CD4-positive, alpha-beta T cell (primary cell): ENCODE measurements around the gene IPO7. TPM values are rescaled to one million over a fixed set of nuclear protein-coding genes. Genes with fewer than 3 reads are reported as not detected.

Experiments used
- ATAC-seq: fragments of 200-7000 bp; cut with Tn5 transposase; one replicate; pipeline ENCODE4 v1.10.0; 2022; ENCODE audit warnings: mild to moderate bottlenecking; ENCODE audit not compliant: poor library complexity
- CTCF ChIA-PET: fragments of 350-600 bp; sonication (Branson Sonifier 250); formaldehyde crosslinking; loops from one replicate; lab custom pipeline; 2021; ENCODE audit warnings: antibody characterized with exemption, inconsistent platforms; lab: Charles Lee
- POLR2A ChIA-PET: fragments of 350-600 bp; sonication (Branson Sonifier 250); formaldehyde crosslinking; loops from one replicate; lab custom pipeline; 2021; ENCODE audit warnings: antibody characterized with exemption, inconsistent platforms; lab: Charles Lee
- DNase-seq, 14 experiments: peaks; one replicate each; pipeline ENCODE4 v3.0.0-alpha.2; 2013 to 2020; ENCODE audit warnings: mixed read lengths in 2 of 14
- H3K27ac ChIP-seq, 2 donors: one replicate each; pipeline versions ENCODE4 v1.5.1 to v1.7.0; 2013; ENCODE audit warnings: low read length in 2 of 2, low read depth in 1 of 2, mild to moderate bottlenecking in 1 of 2
- H3K27me3 ChIP-seq, 2 experiments: 1 replicate in 1 of 2; 2 replicates in 1 of 2; pipeline versions ENCODE4 v1.6.1 to v1.7.0; 2013; ENCODE audit warnings: low read length in 2 of 2, control low read depth in 1 of 2, mild to moderate bottlenecking in 1 of 2, moderate library complexity in 1 of 2; ENCODE audit not compliant: insufficient read depth in 2 of 2, control insufficient read depth in 1 of 2
- H3K36me3 ChIP-seq: one replicate; pipeline ENCODE4 v1.6.1; 2013; ENCODE audit warnings: low read length, control low read depth; ENCODE audit not compliant: insufficient read depth
- H3K4me1 ChIP-seq: one replicate; pipeline ENCODE4 v1.6.1; 2013; ENCODE audit warnings: low read length, control low read depth; ENCODE audit not compliant: insufficient read depth
- H3K4me3 ChIP-seq: one replicate; pipeline ENCODE4 v1.5.1; 2013; ENCODE audit warnings: mild to moderate bottlenecking, low read length, moderate library complexity
- H3K9me3 ChIP-seq, 2 experiments: 1 replicate in 1 of 2; 2 replicates in 1 of 2; pipeline versions ENCODE4 v1.6.1 to v1.7.0; 2013; ENCODE audit warnings: low read length in 2 of 2, mild to moderate bottlenecking in 2 of 2, control low read depth in 1 of 2, moderate library complexity in 1 of 2; ENCODE audit not compliant: control insufficient read depth in 1 of 2, insufficient read depth in 1 of 2
- H3K27ac Mint-ChIP-seq: one replicate; pipeline ENCODE4 v1.8.0; 2020; ENCODE audit warnings: mixed read lengths
- H3K27me3 Mint-ChIP-seq: one replicate; pipeline ENCODE4 v1.8.0; 2021; ENCODE audit warnings: mixed read lengths
- H3K36me3 Mint-ChIP-seq: one replicate; pipeline ENCODE4 v1.8.0; 2021; ENCODE audit warnings: low read depth, mixed read lengths
- H3K4me1 Mint-ChIP-seq: one replicate; pipeline ENCODE4 v1.8.0; 2021; ENCODE audit warnings: low read depth, mixed read lengths
- H3K4me3 Mint-ChIP-seq: one replicate; pipeline ENCODE4 v1.8.0; 2020; ENCODE audit warnings: mild to moderate bottlenecking, mixed read lengths
- H3K9me3 Mint-ChIP-seq: one replicate; pipeline ENCODE4 v1.8.0; 2020; ENCODE audit warnings: mixed read lengths
- CTCF ChIP-seq: fragments of 200-600 bp; IDR thresholded peaks from one replicate; pipeline ENCODE4 v1.8.0; 2022; ENCODE audit warnings: antibody characterized with exemption, mild to moderate bottlenecking
- intact Hi-C, 2 experiments: fragments of 100-400 bp; cut with DNase I in 1 of 2; cut with micrococcal nuclease in 1 of 2; formaldehyde crosslinking; loops; one replicate each; pipeline versions ENCODE4 v1.15.1 to v1.9.0; 2023 to 2025; cut with DNase I, micrococcal nuclease
- total RNA-seq, 174 experiments: library from RNA in 2 of 174; stranded (reverse) in 2 of 174; gene quantifications; one replicate each; pipeline ENCODE4 v1.2.3 and lab custom pipeline; 2021 to 2026

Gene IPO7
- total RNA-seq, 2 experiments from 2014 or later, result 40.7 to 51.6 TPM

GRCh38 chr11:9385327-9385899 is 961 bp downstream of the IPO7 start:
- intact Hi-C loops, result loop anchor here (2.0 to 10.0 kb wide), 6 partner anchors 75 to 701 kb away; partner anchors contain the start of genes ZNF143 (in 2 of the 2), DENND5A (in 1 of the 2), RPL27A (in 1 of the 2) and TMEM9B (in 1 of the 2)
- Histone ChIP-seq H3K36me3 (no peaks in the 10 kb centered on the region), H3K4me1 (peaks cover 31% of the 10 kb centered on the region), H3K27ac (no peak overlapping the region), H3K9me3 (no peaks in the 10 kb centered on the region), H3K27me3 (no peaks in the 10 kb centered on the region), H3K4me3 (peak overlapping the region; percentile 82)
- no peak for TF ChIP-seq CTCF
- Mint-ChIP-seq H3K9me3 (no peaks in the 10 kb centered on the region), H3K4me3 (peak overlapping the region; percentile 96), H3K27me3 (no peaks in the 10 kb centered on the region), H3K36me3 (peaks cover 18% of the 10 kb centered on the region), H3K27ac (peak overlapping the region; percentile 80), H3K4me1 (peaks cover 42% of the 10 kb centered on the region)
- ChIA-PET CTCF (interaction anchor here (0.6 to 2.3 kb wide), 6 partner anchors 10 to 425 kb away, joined by 3 to 8 read pairs (median 3); no protein-coding TSS in a partner anchor), POLR2A (interaction anchor here (0.9 to 3.9 kb wide), 12 partner anchors 11 to 697 kb away, joined by 3 to 43 read pairs (median 4); partner anchors contain the start of genes DENND5A, TMEM41B, WEE1 and ZNF143)
- peak in 1 of 14 experiments; percentile 23 for DNase-seq
- no peak for ATAC-seq

- POLR2A ChIA-PET, result interaction anchor here (0.6 to 3.9 kb wide), 6 partner anchors 72 to 228 kb away, joined by 3 to 43 read pairs (median 7); partner anchors contain the start of genes TMEM41B, WEE1 and ZNF143
- Histone ChIP-seq H3K36me3 (no peaks in the 10 kb centered on the region), H3K27ac (no peak overlapping the region), H3K9me3 (no peaks in the 10 kb centered on the region), H3K27me3 (no peaks in the 10 kb centered on the region), H3K4me3 (no peak overlapping the region), H3K4me1 (peaks cover 34% of the 10 kb centered on the region)
- CTCF ChIA-PET, result interaction anchor here (0.7 to 1.1 kb wide), 3 partner anchors 9 to 73 kb away, joined by 3 read pairs; no protein-coding TSS in a partner anchor
- Mint-ChIP-seq H3K9me3 (no peaks in the 10 kb centered on the region), H3K36me3 (peaks cover 18% of the 10 kb centered on the region), H3K27ac (peak overlapping the region; percentile 80), H3K27me3 (no peaks in the 10 kb centered on the region), H3K4me1 (peaks cover 42% of the 10 kb centered on the region), H3K4me3 (peak overlapping the region; percentile 96)
- ATAC-seq (no peak), DNase-seq (no peak)
- TF ChIP-seq CTCF, result no peak
- intact Hi-C loops, result loop anchor here (5.0 to 10.0 kb wide), 5 partner anchors 121 to 701 kb away; partner anchors contain the start of genes DENND5A (in 1 of the 2), RPL27A (in 1 of the 2), TMEM9B (in 1 of the 2) and TRIM66 (in 1 of the 2)
These were observed 1.6 kb downstream of the IPO7 start for GRCh38 chr11:9386086-9386485.

- H3K27me3 ChIP-seq, result no peaks in the 10 kb centered on the region
- Mint-ChIP-seq H3K4me1 (peaks cover 42% of the 10 kb centered on the region), H3K4me3 (peak overlapping the region; percentile 77), H3K9me3 (no peaks in the 10 kb centered on the region), H3K27me3 (no peaks in the 10 kb centered on the region), H3K36me3 (peaks cover 18% of the 10 kb centered on the region), H3K27ac (peak overlapping the region; percentile 43)
- CTCF ChIA-PET, result no interaction called here
- no peaks in the 10 kb centered on the region for H3K9me3 ChIP-seq
- no peaks in the 10 kb centered on the region for H3K36me3 ChIP-seq
- intact Hi-C loops, result loop anchor here (5.0 to 10.0 kb wide), 5 partner anchors 122 to 702 kb away; partner anchors contain the start of genes DENND5A (in 1 of the 2), RPL27A (in 1 of the 2), TMEM9B (in 1 of the 2) and TRIM66 (in 1 of the 2)
- POLR2A ChIA-PET, result interaction anchor here (3.0 to 3.9 kb wide), 2 partner anchors 73 to 123 kb away, joined by 11 to 34 read pairs; partner anchors contain the start of gene TMEM41B
- no peak for TF ChIP-seq CTCF
- peaks cover 38% of the 10 kb centered on the region for H3K4me1 ChIP-seq
- DNase-seq (no peak), ATAC-seq (no peak)
- H3K27ac ChIP-seq, result no peak overlapping the region
- no peak overlapping the region for H3K4me3 ChIP-seq
These were observed 2.4 kb downstream of the IPO7 start for GRCh38 chr11:9386901-9387300.
